ENCODE results near the gene FBXO48. TPM values are rescaled to one million over a fixed set of nuclear protein-coding genes. Genes with fewer than 3 reads are reported as not detected.
A peak's percentile ranks its signal among the peaks of the same experiment; 100 is the strongest.

Gene FBXO48
- total and polyA plus RNA-seq, 2 experiments from 2014 or later: 1.1 to 1.3 TPM

- peaks cover 8% of the 10 kb centered on the region; the same call in 1 of the 3 replicates for H3K4me1 Mint-ChIP-seq
- H3K4me2 ChIP-seq: no peak overlapping the region
- no peak for ATAC-seq
- no peaks in the 10 kb centered on the region for H3K36me3 Mint-ChIP-seq (ENCODE audit: low read depth)
- DNase-seq (ENCODE audit: low spot score): no peak
- H3K27ac ChIP-seq (ENCODE audit: low read depth): no peak overlapping the region
- H3K4me1 ChIP-seq (ENCODE audit: insufficient read depth): no peaks in the 10 kb centered on the region
- no peaks in the 10 kb centered on the region for H4K20me1 ChIP-seq (replicated peaks; ENCODE audit: insufficient read depth)
- no peak for TF ChIP-seq EZH2phosphoT487 (IDR thresholded peaks at IDR 0.05; ENCODE audit: unreplicated experiment)
- 0 out of 2 replicates have a peak overlapping the region, but pooled peaks have one; percentile 48 for H3K27ac Mint-ChIP-seq
- peaks cover 9% of the 10 kb centered on the region; the same call in 2 of the 3 replicates for H3K9me3 Mint-ChIP-seq
- H3K4me3 Mint-ChIP-seq: no peak overlapping the region
- no peak overlapping the region for H2AFZ ChIP-seq
- H3K27me3 ChIP-seq (ENCODE audit: insufficient read depth): no peaks in the 10 kb centered on the region
- H3K36me3 ChIP-seq (ENCODE audit: insufficient read depth): no peaks in the 10 kb centered on the region
- H3K27me3 Mint-ChIP-seq (ENCODE audit: insufficient read depth, low read depth, poor library complexity): peaks cover 2% of the 10 kb centered on the region
- no peaks in the 10 kb centered on the region for H3F3A ChIP-seq (replicated peaks; ENCODE audit: low read depth)
- no peak overlapping the region for H3K4me3 ChIP-seq
- H3K79me2 ChIP-seq (replicated peaks; ENCODE audit: insufficient read depth): no peaks in the 10 kb centered on the region
- H3K9me2 ChIP-seq (ENCODE audit: insufficient read depth): no peaks in the 10 kb centered on the region
These were observed 35.6 kb downstream of the FBXO48 start for GRCh38 chr2:68431316-68431972.

- H3K27ac ChIP-seq (ENCODE audit: low read depth): no peak overlapping the region
- Mint-ChIP-seq H3K36me3 (ENCODE audit: low read depth) (no peaks in the 10 kb centered on the region), H3K27me3 (ENCODE audit: insufficient read depth, low read depth, poor library complexity) (peaks cover 2% of the 10 kb centered on the region), H3K4me1 (0 out of 3 replicates have a peak, but pooled peaks cover 4% of the 10 kb centered on the region), H3K4me3 (no peak overlapping the region), H3K27ac (no peak overlapping the region), H3K9me3 (peaks cover 9% of the 10 kb centered on the region; the same call in 2 of the 3 replicates)
- H3K27me3 ChIP-seq (ENCODE audit: insufficient read depth): no peaks in the 10 kb centered on the region
- no peak for TF ChIP-seq ZNF114 (CRISPR knock-in tag; IDR thresholded peaks at IDR 0.05)
- no peak for TF ChIP-seq NANOG (IDR thresholded peaks at IDR 0.05; ENCODE audit: borderline replicate concordance)
- TF ChIP-seq REST (IDR thresholded peaks at IDR 0.05; ENCODE audit: unreplicated experiment): no peak
- TF ChIP-seq CTCF (conservative IDR thresholded peaks at IDR 0.05; ENCODE audit: low read depth in 2 of 2): no peak
- H4K20me1 ChIP-seq (replicated peaks; ENCODE audit: insufficient read depth): no peaks in the 10 kb centered on the region
- H2AFZ ChIP-seq: peak overlapping the region; percentile 89; the same call in 1 of the 2 replicates
- H3K9me2 ChIP-seq (ENCODE audit: insufficient read depth): peaks cover under 1% of the 10 kb centered on the region; the same call in 1 of the 2 replicates
- no peak overlapping the region for H3K4me3 ChIP-seq
- no peaks in the 10 kb centered on the region for H3K4me1 ChIP-seq (ENCODE audit: insufficient read depth)
- no peaks in the 10 kb centered on the region for H3K36me3 ChIP-seq (ENCODE audit: insufficient read depth)
- no peaks in the 10 kb centered on the region for H3K79me2 ChIP-seq (replicated peaks; ENCODE audit: insufficient read depth)
- ATAC-seq: no peak
- no peaks in the 10 kb centered on the region for H3F3A ChIP-seq (replicated peaks; ENCODE audit: low read depth)
- no peak for DNase-seq (ENCODE audit: low spot score)
- H3K4me2 ChIP-seq: no peak overlapping the region
These were observed 37.7 kb downstream of the FBXO48 start for GRCh38 chr2:68429311-68429826.
